OCI-LY3 (cell line): Measurements from ENCODE around the gene GAGE12J.

Source experiments
- CTCF ChIP-seq: fragments of 200-600, 300-600 bp; sonication (generic); IDR thresholded peaks from 2 replicates; pipeline ENCODE4 v1.5.1; 2014; ENCODE audit warnings: antibody characterized with exemption, low read length, low read depth
- EZH2phosphoT487 ChIP-seq: fragments of 200-600 bp; shearing (Covaris generic); IDR thresholded peaks from 2 replicates; pipeline ENCODE4 v1.6.1; 2018; ENCODE audit warnings: antibody characterized with exemption, mixed run types, low read depth

- no peak for TF ChIP-seq CTCF
- no peak for TF ChIP-seq EZH2phosphoT487
These were observed 29.2 kb upstream of the GAGE12J start for GRCh38 chrX:49292400-49293362.
